Tibial nerve (tissue), 4 donors: Measurements from ENCODE around the gene TOMM6. TPM values are rescaled to one million over a fixed set of nuclear protein-coding genes. Genes with fewer than 3 reads are reported as not detected.

ENCODE experiments used
- DNase-seq, 2 donors: peaks; one replicate each; pipeline ENCODE4 v3.0.0-alpha.2; 2019; ENCODE audit warnings: low spot score in 2 of 2
- H3K27ac ChIP-seq, 4 donors: fragments of 200-600 bp; sonication (generic) in 3 of 4; one replicate each; pipeline ENCODE4 v1.5.1; 2017 to 2019; ENCODE audit warnings: mild to moderate bottlenecking in 1 of 4
- H3K27me3 ChIP-seq, 2 donors: fragments of 200-600 bp; sonication (generic) in 1 of 2; one replicate each; pipeline versions ENCODE4 v1.5.1 to v1.6.0; 2017 to 2019
- H3K36me3 ChIP-seq, 3 donors: fragments of 200-600 bp; sonication (generic); one replicate each; pipeline ENCODE4 v1.5.1; 2018 to 2019
- H3K4me1 ChIP-seq, 4 donors: fragments of 200-600 bp; sonication (generic) in 3 of 4; one replicate each; pipeline ENCODE4 v1.5.1; 2017 to 2019
- H3K4me3 ChIP-seq, 4 donors: fragments of 200-600 bp; sonication (generic) in 3 of 4; one replicate each; pipeline ENCODE4 v1.5.1; 2017 to 2019; ENCODE audit warnings: mild to moderate bottlenecking in 1 of 4, moderate library complexity in 1 of 4
- H3K9me3 ChIP-seq, 4 donors: fragments of 200-600 bp; sonication (generic) in 3 of 4; one replicate each; pipeline ENCODE4 v1.5.1; 2017 to 2019
- CTCF ChIP-seq, 5 experiments: fragments of 200-600 bp in 3 of 5; fragments of 450-650 bp in 2 of 5; sonication (generic) in 3 of 5; IDR thresholded peaks; one replicate each; pipeline ENCODE4 v1.5.1; 2016 to 2019; ENCODE audit warnings: antibody characterized with exemption in 5 of 5, mild to moderate bottlenecking in 3 of 5, moderate library complexity in 2 of 5
- EP300 ChIP-seq, 2 donors: sonication (generic); formaldehyde crosslinking; IDR thresholded peaks; one replicate each; pipeline ENCODE4 v1.6.1; 2017; ENCODE audit warnings: antibody characterized with exemption in 2 of 2, mild to moderate bottlenecking in 1 of 2
- POLR2A ChIP-seq, 2 donors: fragments of 450-650 bp; IDR thresholded peaks; one replicate each; pipeline ENCODE4 v1.6.1; 2017; ENCODE audit warnings: antibody characterized with exemption in 2 of 2, mild to moderate bottlenecking in 2 of 2, moderate library complexity in 2 of 2
- WGBS, 2 donors: methylation state at CpG; one replicate each; pipeline ENCODE4 v1.1.5; 2018; 5-methylcytosine and 5-hydroxymethylcytosine counted together
- small RNA-seq: library from RNA; depleted of rRNA; stranded (forward); fragments of <200 nt; gene quantifications from one replicate; pipeline ENCODE3, GENCODE V24; 2016
- total RNA-seq, 4 donors: library from RNA; depleted of rRNA; stranded (reverse); fragments of >200 nt; gene quantifications; one replicate each; pipeline ENCODE4 v1.1.0, GENCODE V29; 2016

TOMM6 gene
- total RNA-seq, 4 donors from 2014 or later, result 76.1 to 121 (median 99.8) TPM

DNA sequence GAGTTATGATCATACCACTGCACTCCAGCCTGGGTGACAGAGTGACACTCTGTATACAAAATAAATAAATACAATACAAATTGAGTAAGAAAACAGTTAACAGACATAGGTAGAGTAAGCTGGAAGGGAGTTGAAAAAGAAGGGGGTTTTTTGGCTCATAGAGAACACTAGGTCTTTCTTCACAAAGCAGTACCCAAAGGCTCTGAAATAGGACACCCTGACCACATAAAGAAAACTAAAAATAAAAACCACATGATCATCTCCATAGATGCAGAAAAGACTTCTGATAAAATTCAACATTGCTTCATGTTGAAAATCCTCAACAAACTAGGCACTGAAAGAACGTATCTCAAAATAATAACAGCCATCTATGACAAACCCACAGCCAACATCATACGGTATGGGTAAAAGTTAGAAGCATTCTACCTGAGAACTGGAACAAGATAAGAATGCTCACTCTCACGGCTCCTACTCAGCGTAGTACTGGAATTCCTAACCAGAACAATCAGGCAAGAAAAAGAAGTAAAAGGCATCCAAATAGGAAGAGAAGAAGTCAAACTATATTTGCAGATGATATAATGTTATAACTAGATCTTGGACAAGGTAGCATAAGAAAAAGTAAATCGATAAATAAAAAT is 48.6 kb downstream of the TOMM6 start:
- no peak for DNase-seq
- TF ChIP-seq EP300 (IDR thresholded peaks at IDR 0.05) (no peak), CTCF (IDR thresholded peaks at IDR 0.05) (no peak), POLR2A (IDR thresholded peaks at IDR 0.05) (no peak)

DNA sequence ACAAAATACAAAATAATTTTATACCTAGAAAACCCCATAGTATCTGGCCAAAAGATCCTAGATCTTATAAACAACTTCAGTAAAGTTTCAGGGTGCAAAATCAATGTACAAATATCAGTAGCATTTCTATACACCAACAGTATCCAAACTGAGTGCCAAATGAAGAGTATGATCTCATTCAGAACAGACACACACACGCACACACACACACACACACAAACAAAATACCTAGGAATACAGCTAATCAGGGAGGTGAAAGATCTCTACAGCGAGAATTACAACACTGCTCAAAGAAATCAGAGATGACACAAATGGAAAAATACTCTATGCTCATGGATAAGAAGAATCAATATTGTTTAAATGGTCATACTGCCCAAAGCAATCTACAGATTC is 49.2 kb downstream of the TOMM6 start:
- no peaks in the 10 kb centered on the region for H3K4me1 ChIP-seq
- no peak overlapping the region for H3K4me3 ChIP-seq
- WGBS, 2 donors, result 93 to 94% methylated on average over 2 of the region's 2 CpGs
- no peak for DNase-seq
- no peaks in the 10 kb centered on the region for H3K27me3 ChIP-seq
- H3K9me3 ChIP-seq, result no peaks in the 10 kb centered on the region
- TF ChIP-seq EP300 (IDR thresholded peaks at IDR 0.05) (no peak), POLR2A (IDR thresholded peaks at IDR 0.05) (no peak), CTCF (IDR thresholded peaks at IDR 0.05) (no peak)
- no peak overlapping the region for H3K27ac ChIP-seq
- no peaks in the 10 kb centered on the region for H3K36me3 ChIP-seq

More for the DNA sequence above, 48.6 kb downstream of the TOMM6 start:
- WGBS, 2 donors, result 81 to 83% methylated on average over 5 of the region's 5 CpGs
- Histone ChIP-seq H3K27me3 (no peaks in the 10 kb centered on the region), H3K9me3 (no peaks in the 10 kb centered on the region), H3K4me1 (no peaks in the 10 kb centered on the region), H3K27ac (no peak overlapping the region), H3K36me3 (no peaks in the 10 kb centered on the region), H3K4me3 (no peak overlapping the region)

Small RNA genes within 50 kb of the gene (small RNA-seq; reads per million reads assigned to genes)
- gene AL365205.2, result not detected
- gene AL365205.3, result not detected
- not detected for gene RF00393

Other genes with a start within 250 kb of the TOMM6 start
- 10 to 100 TPM; 11.1 to 16.2 (median 14.7) TPM for gene FOXP4, start 241.3 kb upstream of the TOMM6 start, total RNA-seq
- gene MDFI, start 149.2 kb upstream of the TOMM6 start, total RNA-seq, result 10 to 100 TPM; 13.5 to 31.8 (median 20.7) TPM
- gene TFEB, start 52.1 kb upstream of the TOMM6 start, total RNA-seq, result 10 to 100 TPM; 19.2 to 28.8 (median 20.6) TPM
- not detected for gene PGC, start 40.3 kb upstream of the TOMM6 start, total RNA-seq
- gene FRS3, start 7.8 kb upstream of the TOMM6 start, total RNA-seq, result 10 to 100 TPM in 2 of 4 donors, 1 to 10 TPM in 2; 4.4 to 11.4 (median 7.5) TPM
- gene PRICKLE4, start 6.9 kb upstream of the TOMM6 start, total RNA-seq, result 10 to 100 TPM; 15.5 to 38.4 (median 23.0) TPM
- gene USP49, start 107.7 kb downstream of the TOMM6 start, total RNA-seq, result 10 to 100 TPM in 1 of 4 donors, 1 to 10 TPM in 3; 6.5 to 13.8 (median 8.8) TPM
- 10 to 100 TPM in 3 of 4 donors, 1 to 10 TPM in 1; 8.0 to 15.0 (median 12.2) TPM for gene MED20, start 133.4 kb downstream of the TOMM6 start, total RNA-seq
- gene BYSL, start 133.8 kb downstream of the TOMM6 start, total RNA-seq, result 10 to 100 TPM in 3 of 4 donors, 1 to 10 TPM in 1; 9.2 to 13.3 (median 12.8) TPM
- 100 to 1,000 TPM; 175 to 325 (median 248) TPM for gene CCND3, start 154.1 kb downstream of the TOMM6 start, total RNA-seq